Sigmoid colon (tissue), 4 donors: Measurements from ENCODE around the gene MIEF1.

Experiments used
- CTCF ChIP-seq, 4 experiments: fragments of 450-650 bp in 3 of 4; fragments of 200-600 bp in 1 of 4; IDR thresholded peaks; one replicate each; pipeline ENCODE4 v1.5.1; 2016 to 2019; ENCODE audit warnings: antibody characterized with exemption in 4 of 4, mild to moderate bottlenecking in 3 of 4, moderate library complexity in 2 of 4
- POLR2A ChIP-seq, 2 donors: fragments of 450-650 bp; IDR thresholded peaks; one replicate each; pipeline ENCODE4 v1.6.1; 2016; ENCODE audit warnings: antibody characterized with exemption in 2 of 2, mild to moderate bottlenecking in 2 of 2, moderate library complexity in 2 of 2
- POLR2AphosphoS5 ChIP-seq, 4 donors: sonication (generic); formaldehyde crosslinking; IDR thresholded peaks; one replicate each; pipeline ENCODE4 v1.6.1; 2017; ENCODE audit warnings: antibody characterized with exemption in 4 of 4

GRCh38 chr22:39502789-39503409 lies 809 bp downstream of the MIEF1 start:
- TF ChIP-seq CTCF (IDR thresholded peaks at IDR 0.05) (no peak), POLR2AphosphoS5 (IDR thresholded peaks at IDR 0.05) (no peak), POLR2A (IDR thresholded peaks at IDR 0.05) (no peak)
